Uterus (tissue), 4 donors: ENCODE data around the gene SFTPB. TPM values are rescaled to one million over a fixed set of nuclear protein-coding genes. Genes with fewer than 3 reads are reported as not detected.
"Not testable (repeated sequence)": the region's sequence is repeated elsewhere in the genome, so short reads cannot be mapped to it uniquely, and the experiment has no call there.

Experiments used
- DNase-seq, 2 donors: peaks; one replicate each; pipeline ENCODE4 v3.0.0-alpha.2; 2019 to 2020
- H3K27ac ChIP-seq, 2 donors: fragments of 200-600 bp; sonication (generic); 1 replicate in 1 of 2; 2 replicates in 1 of 2; pipeline ENCODE4 v1.5.1; 2016 to 2018
- H3K27me3 ChIP-seq, 2 donors: fragments of 200-600 bp; sonication (generic); one replicate each; pipeline ENCODE4 v1.5.1; 2018 to 2019; ENCODE audit warnings: control low read depth in 1 of 2
- H3K36me3 ChIP-seq, 2 donors: fragments of 200-600 bp; sonication (generic); one replicate each; pipeline ENCODE4 v1.5.1; 2019; ENCODE audit warnings: control low read depth in 1 of 2
- H3K4me1 ChIP-seq, 2 donors: fragments of 200-600 bp; sonication (generic); one replicate each; pipeline ENCODE4 v1.5.1; 2018 to 2019; ENCODE audit warnings: control low read depth in 1 of 2
- H3K4me3 ChIP-seq, 2 donors: fragments of 200-600 bp; sonication (generic); 1 replicate in 1 of 2; 2 replicates in 1 of 2; pipeline ENCODE4 v1.5.1; 2018 to 2019; ENCODE audit warnings: mild to moderate bottlenecking in 1 of 2
- H3K9me3 ChIP-seq, 2 donors: fragments of 200-600 bp; sonication (generic); one replicate each; pipeline ENCODE4 v1.5.1; 2019; ENCODE audit warnings: control low read depth in 1 of 2
- CTCF ChIP-seq, 4 experiments: fragments of 200-600 bp in 2 of 4; fragments of 450-650 bp in 2 of 4; sonication (generic) in 2 of 4; IDR thresholded peaks; one replicate each; pipeline ENCODE4 v1.5.1; 2016 to 2019; ENCODE audit warnings: antibody characterized with exemption in 4 of 4, mild to moderate bottlenecking in 2 of 4, moderate library complexity in 1 of 4
- POLR2A ChIP-seq, 2 donors: fragments of 450-650 bp; IDR thresholded peaks; one replicate each; pipeline ENCODE4 v1.6.1; 2016; ENCODE audit warnings: antibody characterized with exemption in 2 of 2, mild to moderate bottlenecking in 1 of 2, moderate library complexity in 1 of 2
- intact Hi-C: fragments of 100-400 bp; cut with DNase I; formaldehyde crosslinking; loops from one replicate; pipeline ENCODE4 v1.15.1; 2023; ENCODE audit warnings: low total_unique reads
- total RNA-seq, 4 donors: library from RNA; depleted of rRNA in 3 of 4; stranded (reverse); fragments of >200 nt in 3 of 4; gene quantifications; one replicate each; pipeline versions ENCODE4 v1.1.0 to v1.2.4, GENCODE V29; 2014 to 2023
- donor health status: DM: yes; HTN: yes; CAD: no.

Gene SFTPB
- total RNA-seq, 4 donors from 2014 or later = 1.4 TPM; not detected in 3

- DNase-seq = no peak
- no peaks in the 10 kb centered on the region for H3K9me3 ChIP-seq
- intact Hi-C loops = no loop called here
- no peaks in the 10 kb centered on the region for H3K36me3 ChIP-seq
- H3K27me3 ChIP-seq = no peaks in the 10 kb centered on the region
- no peak overlapping the region for H3K4me3 ChIP-seq
- TF ChIP-seq POLR2A (IDR thresholded peaks at IDR 0.05) = no peak
- TF ChIP-seq CTCF (IDR thresholded peaks at IDR 0.05) = no peak
- H3K4me1 ChIP-seq = no peaks in the 10 kb centered on the region
- H3K27ac ChIP-seq = no peak overlapping the region
Observed at GRCh38 chr2:85675866-85676548, 8.0 kb upstream of the SFTPB start.

GRCh38 chr2:85675427-85675826, 7.4 kb upstream of the SFTPB start:
- no peak for DNase-seq
- intact Hi-C loops = no loop called here
- H3K9me3 ChIP-seq = no peaks in the 10 kb centered on the region
- no peaks in the 10 kb centered on the region for H3K4me1 ChIP-seq
- H3K27ac ChIP-seq = no peak overlapping the region
- H3K36me3 ChIP-seq = no peaks in the 10 kb centered on the region
- no peak for TF ChIP-seq POLR2A (IDR thresholded peaks at IDR 0.05)
- TF ChIP-seq CTCF (IDR thresholded peaks at IDR 0.05) = no peak
- no peaks in the 10 kb centered on the region for H3K27me3 ChIP-seq
- H3K4me3 ChIP-seq = no peak overlapping the region

- TF ChIP-seq CTCF (IDR thresholded peaks at IDR 0.05) (no peak), POLR2A (IDR thresholded peaks at IDR 0.05) (no peak)
- Histone ChIP-seq H3K27ac (no peak overlapping the region), H3K9me3 (no peaks in the 10 kb centered on the region), H3K4me3 (no peak overlapping the region), H3K4me1 (no peaks in the 10 kb centered on the region), H3K36me3 (no peaks in the 10 kb centered on the region), H3K27me3 (no peaks in the 10 kb centered on the region)
- DNase-seq = no peak
- intact Hi-C loops = no loop called here
Observed at GRCh38 chr2:85674417-85674816, 6.4 kb upstream of the SFTPB start.

- Histone ChIP-seq H3K9me3 (no peaks in the 10 kb centered on the region), H3K27ac (no peak overlapping the region), H3K4me3 (no peak overlapping the region), H3K27me3 (no peaks in the 10 kb centered on the region), H3K4me1 (no peaks in the 10 kb centered on the region), H3K36me3 (no peaks in the 10 kb centered on the region)
- TF ChIP-seq POLR2A (IDR thresholded peaks at IDR 0.05) (no peak), CTCF (IDR thresholded peaks at IDR 0.05) (no peak)
- intact Hi-C loops = no loop called here
- no peak for DNase-seq
Observed at GRCh38 chr2:85673716-85674375, 5.8 kb upstream of the SFTPB start.

- no peaks in the 10 kb centered on the region for H3K36me3 ChIP-seq
- intact Hi-C loops = no loop called here
- H3K9me3 ChIP-seq = no peaks in the 10 kb centered on the region
- no peak overlapping the region for H3K27ac ChIP-seq
- no peaks in the 10 kb centered on the region for H3K27me3 ChIP-seq
- no peak for DNase-seq
- TF ChIP-seq POLR2A (IDR thresholded peaks at IDR 0.05) = no peak
- no peak for TF ChIP-seq CTCF (IDR thresholded peaks at IDR 0.05)
- no peaks in the 10 kb centered on the region for H3K4me1 ChIP-seq
- no peak overlapping the region for H3K4me3 ChIP-seq
Observed at GRCh38 chr2:85672456-85672855, 4.5 kb upstream of the SFTPB start.

GRCh38 chr2:85670416-85670815, 2.4 kb upstream of the SFTPB start:
- H3K4me1 ChIP-seq, intact Hi-C loops, DNase-seq, H3K27ac ChIP-seq, H3K36me3 ChIP-seq, H3K27me3 ChIP-seq, H3K9me3 ChIP-seq, H3K4me3 ChIP-seq: not testable (repeated sequence)
